PFSK-1 (cell line): Measurements from ENCODE around the gene SAMD4A.

Source experiments
- FOXP2 ChIP-seq: optimal IDR thresholded peaks from 2 replicates; pipeline ENCODE3; 2011; ENCODE audit warnings: borderline replicate concordance, control low read depth, inconsistent platforms; ENCODE audit not compliant: insufficient read depth; ENCODE audit errors: extremely low read length, extremely low read depth
- POLR2AphosphoS5 ChIP-seq: IDR thresholded peaks from 2 replicates; pipeline ENCODE4 v1.6.1; 2012; ENCODE audit warnings: low read depth, mild to moderate bottlenecking, control low read depth, low read length, moderate library complexity
- SIN3A ChIP-seq: IDR thresholded peaks from 2 replicates; pipeline ENCODE4 v1.6.1; 2012; ENCODE audit warnings: mild to moderate bottlenecking, low read length, moderate library complexity, borderline replicate concordance; ENCODE audit not compliant: insufficient read depth
- TAF1 ChIP-seq: IDR thresholded peaks from 2 replicates; pipeline ENCODE4 v1.6.1; 2012; ENCODE audit warnings: low read length, control low read depth, borderline replicate concordance; ENCODE audit not compliant: insufficient read depth
- TF ChIP-seq, protein P1 (sequence below), 2 experiments: IDR thresholded peaks; 2 replicates each; pipeline versions ENCODE4 v1.6.1 to v1.8.0; 2011 to 2012; ENCODE audit warnings: low read depth in 2 of 2, low read length in 2 of 2, control low read depth in 1 of 2, inconsistent platforms in 1 of 2, mild to moderate bottlenecking in 1 of 2, moderate library complexity in 1 of 2; ENCODE audit not compliant: insufficient read depth in 1 of 2

SAMD4A gene

DNA sequence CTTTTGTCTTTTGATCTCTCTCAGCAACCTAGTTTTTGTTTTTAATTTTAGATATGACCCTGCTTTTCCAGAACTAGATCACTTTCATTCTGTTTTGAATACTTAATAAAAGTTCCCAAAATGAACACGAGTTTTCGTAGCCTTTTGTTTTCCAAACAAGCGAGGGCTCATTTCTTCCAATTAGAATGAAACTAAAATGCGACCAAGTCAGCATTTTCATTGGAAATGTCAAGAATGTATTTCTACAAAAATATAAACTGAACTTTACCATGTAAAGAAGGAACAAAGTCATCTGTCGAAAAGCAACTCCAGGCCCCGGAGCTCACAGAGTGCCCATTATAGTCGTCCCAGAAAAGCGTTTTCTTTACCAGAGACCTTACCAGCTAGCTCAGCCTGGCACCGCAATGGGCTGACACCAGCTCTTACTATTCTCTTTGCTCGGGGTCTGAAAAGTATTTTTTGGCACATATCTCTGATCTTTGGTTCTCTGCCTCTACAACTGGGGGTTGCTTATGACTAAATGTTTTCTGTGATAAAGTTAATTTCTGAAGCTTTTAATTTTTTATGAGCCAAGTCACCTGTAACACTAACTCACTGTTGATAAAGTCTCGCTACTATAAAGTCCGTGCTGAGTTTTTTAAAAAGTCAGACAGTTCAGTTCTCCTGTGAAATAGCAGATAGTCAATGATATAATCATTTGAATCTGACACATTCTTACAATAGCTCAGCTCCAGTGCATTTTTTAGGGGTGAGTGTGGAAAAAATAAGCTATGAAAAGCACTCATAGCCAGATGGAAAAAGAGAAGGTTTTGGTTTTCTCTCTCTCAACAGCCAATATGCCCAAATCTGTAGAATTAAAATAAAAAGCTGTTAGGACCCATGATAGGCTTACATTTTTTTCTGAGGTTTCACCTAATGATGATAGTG is 43.4 kb downstream of the SAMD4A start:
- TF ChIP-seq POLR2AphosphoS5 (no peak), TAF1 (no peak), SIN3A (no peak), FOXP2 (no peak)
- TF ChIP-seq, protein P1, sequence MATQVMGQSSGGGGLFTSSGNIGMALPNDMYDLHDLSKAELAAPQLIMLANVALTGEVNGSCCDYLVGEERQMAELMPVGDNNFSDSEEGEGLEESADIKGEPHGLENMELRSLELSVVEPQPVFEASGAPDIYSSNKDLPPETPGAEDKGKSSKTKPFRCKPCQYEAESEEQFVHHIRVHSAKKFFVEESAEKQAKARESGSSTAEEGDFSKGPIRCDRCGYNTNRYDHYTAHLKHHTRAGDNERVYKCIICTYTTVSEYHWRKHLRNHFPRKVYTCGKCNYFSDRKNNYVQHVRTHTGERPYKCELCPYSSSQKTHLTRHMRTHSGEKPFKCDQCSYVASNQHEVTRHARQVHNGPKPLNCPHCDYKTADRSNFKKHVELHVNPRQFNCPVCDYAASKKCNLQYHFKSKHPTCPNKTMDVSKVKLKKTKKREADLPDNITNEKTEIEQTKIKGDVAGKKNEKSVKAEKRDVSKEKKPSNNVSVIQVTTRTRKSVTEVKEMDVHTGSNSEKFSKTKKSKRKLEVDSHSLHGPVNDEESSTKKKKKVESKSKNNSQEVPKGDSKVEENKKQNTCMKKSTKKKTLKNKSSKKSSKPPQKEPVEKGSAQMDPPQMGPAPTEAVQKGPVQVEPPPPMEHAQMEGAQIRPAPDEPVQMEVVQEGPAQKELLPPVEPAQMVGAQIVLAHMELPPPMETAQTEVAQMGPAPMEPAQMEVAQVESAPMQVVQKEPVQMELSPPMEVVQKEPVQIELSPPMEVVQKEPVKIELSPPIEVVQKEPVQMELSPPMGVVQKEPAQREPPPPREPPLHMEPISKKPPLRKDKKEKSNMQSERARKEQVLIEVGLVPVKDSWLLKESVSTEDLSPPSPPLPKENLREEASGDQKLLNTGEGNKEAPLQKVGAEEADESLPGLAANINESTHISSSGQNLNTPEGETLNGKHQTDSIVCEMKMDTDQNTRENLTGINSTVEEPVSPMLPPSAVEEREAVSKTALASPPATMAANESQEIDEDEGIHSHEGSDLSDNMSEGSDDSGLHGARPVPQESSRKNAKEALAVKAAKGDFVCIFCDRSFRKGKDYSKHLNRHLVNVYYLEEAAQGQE (IDR thresholded peaks at IDR 0.05; ENCODE audit: insufficient read depth in 1 of 2, low read depth in 2 of 2, low read length in 2 of 2) = no peak

DNA sequence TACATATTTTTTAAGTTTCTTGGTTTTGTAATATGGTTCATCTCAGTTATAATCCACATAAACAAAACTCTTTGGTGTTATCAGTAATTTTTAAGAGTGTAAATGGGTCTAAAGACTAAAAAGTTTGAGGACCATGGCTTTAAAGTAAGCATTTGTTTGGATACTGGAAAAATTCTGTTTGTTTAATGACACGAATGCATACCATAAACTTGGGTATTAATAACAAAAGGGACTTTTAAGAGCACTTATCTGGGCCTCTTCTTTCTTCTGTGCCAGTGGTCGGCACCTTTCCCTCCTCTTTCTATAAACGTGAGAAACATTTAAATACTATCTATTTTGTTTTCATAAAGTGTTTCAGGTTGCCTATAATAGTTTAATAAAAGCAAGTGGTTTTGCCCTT is 47.4 kb downstream of the SAMD4A start:
- TF ChIP-seq TAF1 (no peak), POLR2AphosphoS5 (no peak), SIN3A (no peak), FOXP2 (no peak)
- TF ChIP-seq, protein P1 (IDR thresholded peaks at IDR 0.05; ENCODE audit: insufficient read depth in 1 of 2, low read depth in 2 of 2, low read length in 2 of 2) = no peak

DNA sequence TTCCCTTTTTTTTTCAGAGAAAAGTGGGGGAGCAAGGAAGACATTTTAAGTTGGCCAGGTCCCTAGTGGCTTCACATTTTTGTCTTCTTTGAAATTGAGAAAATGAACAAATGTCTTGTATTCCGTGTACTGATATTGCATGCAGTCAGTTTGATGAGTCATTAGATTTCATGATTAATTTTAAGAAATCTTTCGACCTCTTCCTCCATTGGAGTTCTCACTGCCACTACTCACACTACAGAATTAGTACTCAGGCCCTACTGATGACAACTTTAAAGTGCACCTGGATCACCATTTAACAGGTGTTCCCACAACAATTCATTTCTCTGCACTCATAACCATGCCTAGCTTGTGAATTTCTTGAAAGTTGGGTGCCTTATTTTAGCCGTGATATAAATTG is 50.5 kb downstream of the SAMD4A start:
- TF ChIP-seq POLR2AphosphoS5 = no peak
- TF ChIP-seq SIN3A = no peak
- TF ChIP-seq, protein P1 (IDR thresholded peaks at IDR 0.05; ENCODE audit: insufficient read depth in 1 of 2, low read depth in 2 of 2, low read length in 2 of 2) = no peak
- TF ChIP-seq TAF1 = no peak
- no peak for TF ChIP-seq FOXP2

GRCh38 chr14:54621686-54622085 is 54.8 kb downstream of the SAMD4A start:
- TF ChIP-seq TAF1 (no peak), POLR2AphosphoS5 (no peak), FOXP2 (no peak), SIN3A (no peak)
- TF ChIP-seq, protein P1 (IDR thresholded peaks at IDR 0.05; ENCODE audit: insufficient read depth in 1 of 2, low read depth in 2 of 2, low read length in 2 of 2) = no peak
